H1 (cell line): Measurements from ENCODE around the gene RNF146. TPM values are rescaled to one million over a fixed set of nuclear protein-coding genes. Genes with fewer than 3 reads are reported as not detected.

Experiments used
- CTCF ChIA-PET: fragments of 300-600 bp; sonication (Branson Sonifier 250); formaldehyde crosslinking; loops from one replicate; lab custom pipeline; 2021; ENCODE audit not compliant: partially characterized antibody; lab: Charles Lee
- POLR2A ChIA-PET: fragments of 300-600 bp; sonication (Branson Sonifier 250); formaldehyde crosslinking; loops from one replicate; lab custom pipeline; 2021; ENCODE audit warnings: inconsistent platforms; ENCODE audit not compliant: partially characterized antibody; lab: Charles Lee
- DNase-seq, 2 experiments: peaks; one replicate each; pipeline versions ENCODE4 v3.0.0 to v3.0.0-alpha.2; 2010 to 2022; ENCODE audit warnings: low spot score in 2 of 2, low read depth in 1 of 2, mixed read lengths in 1 of 2
- FAIRE-seq: peaks from 2 replicates; lab custom pipeline; 2011; peaks lifted over from hg19 to GRCh38; lab: Jason Lieb, UNC
- H2AFZ ChIP-seq: 2 replicates; pipeline ENCODE4 v1.8.1; 2012; ENCODE audit warnings: low read length, inconsistent platforms
- H2AK5ac ChIP-seq: 2 replicates; pipeline ENCODE4 v1.6.1; 2013; ENCODE audit warnings: low read depth, low read length
- H2BK120ac ChIP-seq: replicated peaks from 2 replicates; pipeline ENCODE3; 2013; ENCODE audit warnings: low read depth, low read length, inconsistent platforms
- H2BK12ac ChIP-seq: 2 replicates; pipeline ENCODE4 v1.6.1; 2013; ENCODE audit warnings: low read depth, low read length
- H2BK15ac ChIP-seq: 2 replicates; pipeline ENCODE4 v1.6.1; 2013; ENCODE audit warnings: low read length
- H2BK20ac ChIP-seq: 2 replicates; pipeline ENCODE4 v1.6.1; 2013; ENCODE audit warnings: low read length
- H2BK5ac ChIP-seq: 2 replicates; pipeline ENCODE4 v1.6.1; 2013; ENCODE audit warnings: low read depth, low read length
- H3K14ac ChIP-seq: 2 replicates; pipeline ENCODE4 v1.6.1; 2013; ENCODE audit warnings: inconsistent platforms; ENCODE audit not compliant: insufficient read length
- H3K18ac ChIP-seq: 2 replicates; pipeline ENCODE4 v1.6.1; 2013; ENCODE audit warnings: low read length; ENCODE audit errors: extremely low read depth
- H3K23ac ChIP-seq: 2 replicates; pipeline ENCODE4 v1.6.1; 2013; ENCODE audit warnings: inconsistent platforms; ENCODE audit not compliant: insufficient read length
- H3K23me2 ChIP-seq: 2 replicates; pipeline ENCODE4 v1.6.1; 2013; ENCODE audit warnings: low read depth, low read length
- H3K27ac ChIP-seq: 2 replicates; pipeline ENCODE4 v1.6.1; 2011; ENCODE audit warnings: low read depth, low read length, inconsistent platforms
- H3K27me3 ChIP-seq, 4 experiments: replicated peaks in 1 of 4; 1 replicate in 1 of 4; 2 replicates in 3 of 4; pipeline versions ENCODE4 v1.6.1 to v1.8.1; 2011 to 2013; ENCODE audit warnings: low read length in 3 of 4, mild to moderate bottlenecking in 3 of 4, inconsistent platforms in 2 of 4, mixed read lengths in 2 of 4, moderate library complexity in 1 of 4; ENCODE audit not compliant: control insufficient read depth in 3 of 4, insufficient read depth in 3 of 4; ENCODE audit errors: extremely low read depth in 1 of 4
- H3K36me3 ChIP-seq, 4 experiments: 2 replicates each; pipeline versions ENCODE4 v1.6.1 to v1.8.1; 2011 to 2013; ENCODE audit warnings: mild to moderate bottlenecking in 4 of 4, low read length in 3 of 4, moderate library complexity in 2 of 4, control low read depth in 1 of 4, inconsistent platforms in 1 of 4; ENCODE audit not compliant: insufficient read depth in 4 of 4, control insufficient read depth in 2 of 4
- H3K4ac ChIP-seq: replicated peaks from 2 replicates; pipeline ENCODE3; 2013; ENCODE audit warnings: low read length, low read depth, mixed read lengths, inconsistent platforms; ENCODE audit not compliant: insufficient read length
- H3K4me1 ChIP-seq, 4 experiments: replicated peaks in 1 of 4; 1 replicate in 1 of 4; 2 replicates in 3 of 4; pipeline versions ENCODE4 v1.6.1 to v1.8.1; 2011 to 2013; ENCODE audit warnings: low read length in 3 of 4, inconsistent platforms in 2 of 4, mixed read lengths in 1 of 4; ENCODE audit not compliant: insufficient read depth in 4 of 4, control insufficient read depth in 3 of 4
- H3K4me2 ChIP-seq, 2 experiments: 2 replicates each; pipeline versions ENCODE4 v1.6.1 to v1.8.1; 2011 to 2013; ENCODE audit warnings: low read depth in 2 of 2, low read length in 2 of 2, control low read depth in 1 of 2, inconsistent platforms in 1 of 2, mild to moderate bottlenecking in 1 of 2; ENCODE audit not compliant: insufficient read depth in 1 of 2
- H3K4me3 ChIP-seq, 4 experiments: fragments of 200-600, 300-600 bp in 1 of 4; sonication (generic), shearing (Covaris generic), sonication (Bioruptor Twin) in 1 of 4; 2 replicates each; pipeline versions ENCODE4 v1.5.1 to v1.8.1; 2011 to 2016; ENCODE audit warnings: low read length in 4 of 4, low read depth in 3 of 4, control low read depth in 2 of 4, inconsistent platforms in 2 of 4, mild to moderate bottlenecking in 2 of 4, mixed read lengths in 1 of 4, moderate library complexity in 1 of 4; ENCODE audit not compliant: insufficient read depth in 2 of 4; ENCODE audit errors: extremely low read depth in 1 of 4
- H3K56ac ChIP-seq: replicated peaks from 2 replicates; pipeline ENCODE3; 2013; ENCODE audit warnings: low read depth, mild to moderate bottlenecking, mixed read lengths, low read length, inconsistent platforms; ENCODE audit not compliant: insufficient read length
- H3K79me1 ChIP-seq: 2 replicates; pipeline ENCODE4 v1.6.1; 2013; ENCODE audit warnings: low read depth, low read length, control low read depth
- H3K79me2 ChIP-seq, 2 experiments: 2 replicates each; pipeline versions ENCODE4 v1.6.1 to v1.8.1; 2012 to 2013; ENCODE audit warnings: low read length in 2 of 2, mild to moderate bottlenecking in 2 of 2, inconsistent platforms in 1 of 2; ENCODE audit not compliant: insufficient read depth in 2 of 2, control insufficient read depth in 1 of 2
- H3K9ac ChIP-seq, 4 experiments: replicated peaks in 1 of 4; 1 replicate in 1 of 4; 2 replicates in 3 of 4; pipeline versions ENCODE4 v1.6.1 to v1.8.1; 2011 to 2013; ENCODE audit warnings: low read depth in 3 of 4, low read length in 3 of 4, control low read depth in 2 of 4, mild to moderate bottlenecking in 2 of 4, moderate library complexity in 2 of 4, inconsistent platforms in 1 of 4; ENCODE audit errors: extremely low read depth in 1 of 4
- H3K9me3 ChIP-seq, 2 experiments: 2 replicates each; pipeline versions ENCODE4 v1.6.1 to v1.8.1; 2012 to 2013; ENCODE audit warnings: mild to moderate bottlenecking in 2 of 2, moderate library complexity in 2 of 2, control low read depth in 1 of 2, inconsistent platforms in 1 of 2, low read depth in 1 of 2, low read length in 1 of 2, mixed read lengths in 1 of 2; ENCODE audit not compliant: insufficient read depth in 2 of 2
- H4K20me1 ChIP-seq, 2 experiments: replicated peaks in 1 of 2; 2 replicates each; pipeline versions ENCODE3 to v1.8.1; 2011 to 2013; ENCODE audit warnings: inconsistent platforms in 2 of 2, low read length in 2 of 2, mild to moderate bottlenecking in 1 of 2; ENCODE audit not compliant: insufficient read depth in 2 of 2, control insufficient read depth in 1 of 2
- H4K5ac ChIP-seq: 2 replicates; pipeline ENCODE4 v1.6.1; 2013; ENCODE audit warnings: low read length, low read depth, mixed read lengths, inconsistent platforms; ENCODE audit not compliant: insufficient read length
- H4K8ac ChIP-seq: 2 replicates; pipeline ENCODE4 v1.8.0; 2013; ENCODE audit warnings: mild to moderate bottlenecking, moderate library complexity, low read length, inconsistent platforms; ENCODE audit not compliant: insufficient read depth; ENCODE audit errors: extremely low read depth
- H4K91ac ChIP-seq: replicated peaks from 2 replicates; pipeline ENCODE3; 2013; ENCODE audit warnings: low read length, mixed read lengths, inconsistent platforms; ENCODE audit not compliant: insufficient read length
- BCL11A ChIP-seq, 2 experiments: IDR thresholded peaks; one replicate each; pipeline ENCODE4 v1.6.1; 2011; ENCODE audit warnings: low read depth in 2 of 2, low read length in 2 of 2, mild to moderate bottlenecking in 2 of 2
- CEBPB ChIP-seq: IDR thresholded peaks from 2 replicates; pipeline ENCODE4 v1.6.1; 2012; ENCODE audit warnings: low read depth, low read length
- CREB1 ChIP-seq: IDR thresholded peaks from 2 replicates; pipeline ENCODE4 v1.6.1; 2012; ENCODE audit warnings: inconsistent platforms
- KDM1A ChIP-seq: fragments of 200-600, 300-600 bp; sonication (generic); IDR thresholded peaks from 2 replicates; pipeline ENCODE4 v1.7.1; 2016; ENCODE audit warnings: mild to moderate bottlenecking, low read length, borderline replicate concordance
- KDM5A ChIP-seq: fragments of 200-600 bp; IDR thresholded peaks from 2 replicates; pipeline ENCODE4 v1.7.1; 2012; ENCODE audit warnings: mild to moderate bottlenecking, low read length, inconsistent platforms, mixed read lengths
- MAFK ChIP-seq: IDR thresholded peaks from 2 replicates; pipeline ENCODE4 v1.6.1; 2012; ENCODE audit warnings: low read depth, mild to moderate bottlenecking, improper control_type of control experiment, low read length
- NRF1 ChIP-seq: IDR thresholded peaks from 2 replicates; pipeline ENCODE4 v1.6.1; 2011; ENCODE audit warnings: mild to moderate bottlenecking, low read depth, low read length, improper control_type of control experiment
- POLR2AphosphoS5 ChIP-seq: IDR thresholded peaks from 2 replicates; pipeline ENCODE4 v1.6.1; 2011; ENCODE audit warnings: low read depth, low read length
- RNF2 ChIP-seq: fragments of 200-900, 300-1000 bp; sonication (generic); IDR thresholded peaks from 2 replicates; pipeline ENCODE4 v1.7.1; 2016; ENCODE audit warnings: borderline replicate concordance, low read depth, mild to moderate bottlenecking, antibody characterized with exemption, low read length; ENCODE audit not compliant: poor library complexity, severe bottlenecking; ENCODE audit errors: missing control alignments
- RXRA ChIP-seq: IDR thresholded peaks from 2 replicates; pipeline ENCODE4 v1.6.1; 2011; ENCODE audit warnings: low read depth, mild to moderate bottlenecking, low read length, moderate library complexity; ENCODE audit not compliant: insufficient read depth
- SIRT6 ChIP-seq: IDR thresholded peaks from one replicate; pipeline ENCODE4 v1.7.1; 2012; ENCODE audit warnings: low read length, inconsistent platforms
- SP2 ChIP-seq: IDR thresholded peaks from 2 replicates; pipeline ENCODE4 v1.6.1; 2012; ENCODE audit warnings: mild to moderate bottlenecking, low read length, inconsistent platforms
- TAF1 ChIP-seq: IDR thresholded peaks from 2 replicates; pipeline ENCODE4 v1.6.1; 2011; ENCODE audit warnings: mild to moderate bottlenecking, low read depth, low read length
- WGBS, 2 experiments: shearing (Covaris generic) in 1 of 2; methylation state at CpG; one replicate each; pipeline versions ENCODE4 v1.1.6 to v1.1.7; 2013 to 2015; ENCODE audit warnings: low lambda C conversion rate in 2 of 2, mixed read lengths in 2 of 2, inconsistent platforms in 1 of 2, low coverage in 1 of 2, missing lambda C conversion rate in 1 of 2; ENCODE audit not compliant: insufficient replicate concordance in 2 of 2, insufficient coverage in 1 of 2, insufficient read length in 1 of 2; ENCODE audit errors: extremely low coverage in 1 of 2, missing lambda C conversion rate in 1 of 2; 5-methylcytosine and 5-hydroxymethylcytosine counted together
- polyA plus RNA-seq, 7 experiments: library from polyadenylated mRNA; depleted of rRNA in 3 of 7; stranded (reverse) in 5 of 7; unstranded in 2 of 7; fragments of >200 nt in 5 of 7; fragments of 200-250 nt in 2 of 7; gene quantifications; 1 replicate in 5 of 7; 2 replicates in 1 of 7; 4 replicates in 1 of 7; pipeline versions ENCODE4 v1.2.1 to v1.2.3, GENCODE V29; 2011 to 2013; ENCODE audit warnings: missing spikeins in 2 of 7, mixed read lengths in 2 of 7
- total RNA-seq: library from RNA; stranded (reverse); fragmentation: NEBNext Ultra II Directional; extraction: Animal tissue kit (Norgen Biotek cat#: 25700); gene quantifications from 2 replicates; pipeline ENCODE4 v1.2.1, GENCODE V29; 2021
- TF ChIP-seq, protein P1 (sequence below): IDR thresholded peaks from 2 replicates; pipeline ENCODE4 v1.6.1; 2012; ENCODE audit warnings: low read length, inconsistent platforms

RNF146 gene
- total and polyA plus RNA-seq, 2 of the 8 experiments (the other 6 are each of a cell fraction or from before 2014, with no cell fraction given) = 16.1 to 30.8 TPM

DNA sequence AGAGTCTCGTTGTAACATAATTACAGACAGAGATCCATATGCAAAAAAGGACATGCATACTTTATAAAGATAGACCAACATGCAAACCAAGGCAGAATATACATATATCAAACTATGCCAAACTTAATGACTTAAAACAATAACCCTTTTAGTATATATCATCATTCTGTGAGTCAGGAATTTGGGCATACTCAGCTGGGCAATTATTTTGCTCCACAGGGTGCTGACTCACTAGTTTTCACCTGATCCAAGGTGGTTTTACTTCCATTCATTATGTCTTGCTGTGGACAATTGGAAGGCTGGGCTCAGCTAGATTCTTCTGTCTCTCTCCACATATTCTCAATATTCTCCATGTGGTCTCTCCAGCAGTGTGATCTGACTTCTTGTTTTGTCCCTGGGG, 41.2 kb upstream of the RNF146 start:
- no peak overlapping the region for H4K91ac ChIP-seq
- H4K5ac ChIP-seq = no peak overlapping the region
- no peaks in the 10 kb centered on the region for H3K79me2 ChIP-seq
- no peak for FAIRE-seq
- no peak overlapping the region for H3K27ac ChIP-seq
- H2AFZ ChIP-seq = no peak overlapping the region
- no peak overlapping the region for H2BK5ac ChIP-seq
- H3K79me1 ChIP-seq = no peaks in the 10 kb centered on the region
- no peak overlapping the region for H3K23ac ChIP-seq
- no peak overlapping the region for H2BK15ac ChIP-seq
- H3K4me1 ChIP-seq = no peaks in the 10 kb centered on the region
- H2BK12ac ChIP-seq = no peak overlapping the region
- no peak overlapping the region for H3K56ac ChIP-seq
- no peak overlapping the region for H3K18ac ChIP-seq
- no peak overlapping the region for H2BK20ac ChIP-seq
- H3K36me3 ChIP-seq = no peaks in the 10 kb centered on the region
- WGBS, 2 experiments = 76% methylated on average over 1 of the region's 1 CpG; no CpG with 5 or more reads in 1 of the 2 experiments
- CTCF ChIA-PET = interaction anchor here (0.5 kb wide), 1 partner anchor 225 kb away, joined by 3 read pairs; no protein-coding TSS in a partner anchor
- H3K14ac ChIP-seq = no peak overlapping the region
- POLR2A ChIA-PET = no interaction called here
- H4K20me1 ChIP-seq = no peaks in the 10 kb centered on the region
- no peak overlapping the region for H3K4me2 ChIP-seq
- no peaks in the 10 kb centered on the region for H3K27me3 ChIP-seq
- no peak overlapping the region for H3K4me3 ChIP-seq
- no peaks in the 10 kb centered on the region for H3K9me3 ChIP-seq
- no peak overlapping the region for H3K4ac ChIP-seq
- H2BK120ac ChIP-seq = no peak overlapping the region
- DNase-seq = no peak
- no peaks in the 10 kb centered on the region for H3K23me2 ChIP-seq
- H2AK5ac ChIP-seq = no peak overlapping the region
- no peak overlapping the region for H4K8ac ChIP-seq
- H3K9ac ChIP-seq = no peak overlapping the region
- TF ChIP-seq, protein P1, sequence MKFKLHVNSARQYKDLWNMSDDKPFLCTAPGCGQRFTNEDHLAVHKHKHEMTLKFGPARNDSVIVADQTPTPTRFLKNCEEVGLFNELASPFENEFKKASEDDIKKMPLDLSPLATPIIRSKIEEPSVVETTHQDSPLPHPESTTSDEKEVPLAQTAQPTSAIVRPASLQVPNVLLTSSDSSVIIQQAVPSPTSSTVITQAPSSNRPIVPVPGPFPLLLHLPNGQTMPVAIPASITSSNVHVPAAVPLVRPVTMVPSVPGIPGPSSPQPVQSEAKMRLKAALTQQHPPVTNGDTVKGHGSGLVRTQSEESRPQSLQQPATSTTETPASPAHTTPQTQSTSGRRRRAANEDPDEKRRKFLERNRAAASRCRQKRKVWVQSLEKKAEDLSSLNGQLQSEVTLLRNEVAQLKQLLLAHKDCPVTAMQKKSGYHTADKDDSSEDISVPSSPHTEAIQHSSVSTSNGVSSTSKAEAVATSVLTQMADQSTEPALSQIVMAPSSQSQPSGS = no peak
- TF ChIP-seq CREB1 (no peak), KDM5A (no peak), NRF1 (no peak), TAF1 (no peak), SIRT6 (no peak), RNF2 (no peak), SP2 (no peak), CEBPB (no peak), POLR2AphosphoS5 (no peak), BCL11A (IDR thresholded peaks at IDR 0.05; ENCODE audit: low read depth in 2 of 2, low read length in 2 of 2) (no peak), KDM1A (no peak), RXRA (no peak), MAFK (no peak)
